Testis (tissue), 2 donors: Measurements from ENCODE around the gene ZNF208.

Source experiments
- CTCF ChIP-seq, 3 experiments: fragments of 450-650 bp in 2 of 3; fragments of 200-600 bp in 1 of 3; sonication (generic) in 1 of 3; IDR thresholded peaks; one replicate each; pipeline ENCODE4 v1.5.1; 2016 to 2019; ENCODE audit warnings: antibody characterized with exemption in 3 of 3, mild to moderate bottlenecking in 2 of 3, moderate library complexity in 1 of 3
- POLR2A ChIP-seq: fragments of 450-650 bp; IDR thresholded peaks from one replicate; pipeline ENCODE4 v1.6.1; 2017; ENCODE audit warnings: antibody characterized with exemption, mild to moderate bottlenecking, moderate library complexity

GRCh38 chr19:21900401-21900800 lies 110.3 kb downstream of the ZNF208 start:
- no peak for TF ChIP-seq POLR2A
- TF ChIP-seq CTCF (IDR thresholded peaks at IDR 0.05): no peak
